NCI-H69 (cell line): Measurements from ENCODE around the gene FREM2.

Experiments
- DNase-seq: peaks from one replicate; lab custom pipeline; 2025; lab: John Stamatoyannopoulos, UW

Gene FREM2

GRCh38 chr13:38897521-38897920 lies 210.6 kb downstream of the FREM2 start:
- no peak for DNase-seq

- no peak for DNase-seq
Observed at GRCh38 chr13:38898481-38898880, 211.6 kb downstream of the FREM2 start.

DNA sequence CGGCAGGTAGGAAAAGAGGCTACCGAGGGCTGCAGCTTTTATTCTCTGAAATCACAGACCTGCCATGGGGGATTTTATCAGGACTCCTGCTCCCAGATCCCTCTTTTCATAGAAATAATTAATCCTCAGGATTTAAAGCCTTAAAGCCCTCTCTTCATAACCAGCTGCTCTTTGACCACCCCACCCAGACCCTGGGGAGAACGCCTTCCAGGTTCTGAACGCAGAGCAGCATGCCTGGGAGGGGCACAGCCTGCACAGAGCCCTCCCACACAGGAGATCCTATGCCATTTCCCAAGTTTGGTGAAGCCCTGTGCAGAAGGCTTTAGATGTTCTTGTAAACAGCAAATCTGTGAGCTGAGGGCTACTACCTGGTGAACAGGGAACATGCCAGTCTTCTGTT lies 212.7 kb downstream of the FREM2 start:
- DNase-seq, result no peak

GRCh38 chr13:38900188-38900587 lies 213.3 kb downstream of the FREM2 start:
- DNase-seq, result peak; percentile 34

DNA sequence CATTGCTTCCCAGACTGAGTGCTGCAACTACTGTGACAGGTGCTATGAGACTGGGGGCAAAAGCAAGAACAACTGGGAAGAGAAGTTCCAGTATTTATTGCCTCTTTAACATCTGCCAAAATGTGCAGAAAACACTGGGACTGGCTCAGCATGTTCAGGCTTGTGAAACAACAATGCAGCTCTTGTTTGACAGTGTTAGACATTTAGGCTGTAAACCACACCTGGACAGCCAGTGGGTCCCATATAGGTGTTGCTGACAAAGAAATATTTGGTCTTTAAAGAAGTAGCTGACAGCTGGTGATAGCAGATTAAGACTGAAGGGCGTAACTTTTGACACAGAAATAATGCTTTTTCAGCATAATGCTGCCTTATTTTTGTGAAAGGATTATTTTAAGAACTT lies 215.7 kb downstream of the FREM2 start:
- peak; percentile 89 for DNase-seq

- peak; percentile 39 for DNase-seq
Observed at GRCh38 chr13:38905081-38905480, 218.2 kb downstream of the FREM2 start.

DNA sequence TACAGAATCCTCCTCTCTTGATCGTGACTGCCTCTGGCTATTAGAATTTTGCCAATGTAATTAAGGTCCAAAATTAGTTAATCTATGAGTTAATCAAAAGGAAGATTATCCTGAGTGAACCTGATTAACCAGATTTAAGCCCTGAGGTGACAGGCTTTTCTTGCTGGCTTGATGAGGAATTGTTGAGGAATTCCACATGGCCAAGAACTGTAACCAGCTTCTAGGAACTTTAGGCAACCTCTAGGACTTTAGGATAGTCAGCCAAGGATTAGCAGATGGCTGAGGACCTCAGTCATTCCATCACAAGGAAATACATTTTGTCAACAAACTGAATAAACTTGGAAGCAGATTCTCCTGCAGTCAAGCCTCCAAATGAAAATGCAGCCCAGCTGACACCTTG lies 219.0 kb downstream of the FREM2 start:
- no peak for DNase-seq

DNA sequence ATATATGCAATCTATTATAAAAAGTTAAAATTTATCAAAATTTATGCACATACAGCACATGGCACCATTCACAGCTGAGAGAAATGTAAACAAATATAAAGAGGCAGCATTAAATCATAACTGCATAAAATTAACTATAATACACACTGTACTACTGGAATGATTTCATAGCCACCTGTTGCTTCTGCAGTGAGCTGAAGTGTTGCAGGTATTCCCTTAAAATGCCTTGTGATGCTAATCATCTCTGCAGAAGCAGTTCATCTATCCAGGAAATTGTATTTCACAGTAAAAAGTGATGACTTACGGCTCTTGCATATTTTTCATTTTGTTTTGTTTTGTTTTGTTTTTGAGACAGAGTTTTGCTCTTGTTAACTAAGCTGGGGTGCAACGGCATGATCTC lies 221.7 kb downstream of the FREM2 start:
- peak; percentile 30 for DNase-seq

- DNase-seq, result no peak
Observed at GRCh38 chr13:38914070-38914469, 227.2 kb downstream of the FREM2 start.

- no peak for DNase-seq
Observed at GRCh38 chr13:38921081-38921480, 234.2 kb downstream of the FREM2 start.

GRCh38 chr13:38922170-38922569 lies 235.3 kb downstream of the FREM2 start:
- no peak for DNase-seq

GRCh38 chr13:38933786-38934185 lies 246.9 kb downstream of the FREM2 start:
- no peak for DNase-seq
